ENCODE results near the gene CPLX1.

CPLX1 gene

GRCh38 chr4:796206-796605 is 29.7 kb downstream of the CPLX1 start:
- no peak overlapping the region for H3K27ac ChIP-seq
- no peak overlapping the region for H3K4me3 ChIP-seq

- no peak overlapping the region for H3K27ac ChIP-seq
- H3K4me3 ChIP-seq = peak overlapping the region in 1 of 7 experiments; percentile 26
These were observed 30.2 kb downstream of the CPLX1 start for GRCh38 chr4:795726-796119.

GRCh38 chr4:794900-795725 is 30.8 kb downstream of the CPLX1 start:
- Histone ChIP-seq H3K4me3 (peak overlapping the region in 3 of 7 experiments; percentile 17 to 26 (median 20)), H3K27ac (no peak overlapping the region)

GRCh38 chr4:793941-794621 is 31.8 kb downstream of the CPLX1 start:
- no peak overlapping the region for H3K27ac ChIP-seq
- H3K4me3 ChIP-seq = no peak overlapping the region

GRCh38 chr4:793093-793861 is 32.7 kb downstream of the CPLX1 start:
- Histone ChIP-seq H3K4me3 (no peak overlapping the region), H3K27ac (no peak overlapping the region)

- no peak overlapping the region for H3K27ac ChIP-seq
- peak overlapping the region in 4 of 7 experiments; percentile 12 to 32 (median 20) for H3K4me3 ChIP-seq
These were observed 33.3 kb downstream of the CPLX1 start for GRCh38 chr4:792626-793092.

GRCh38 chr4:791898-792625 is 33.9 kb downstream of the CPLX1 start:
- H3K27ac ChIP-seq = no peak overlapping the region
- H3K4me3 ChIP-seq = peak overlapping the region in 4 of 7 experiments; percentile 12 to 32 (median 20)

- H3K27ac ChIP-seq = no peak overlapping the region
- H3K4me3 ChIP-seq = no peak overlapping the region
These were observed 34.6 kb downstream of the CPLX1 start for GRCh38 chr4:791252-791897.

- Histone ChIP-seq H3K4me3 (no peak overlapping the region), H3K27ac (no peak overlapping the region)
These were observed 35.5 kb downstream of the CPLX1 start for GRCh38 chr4:790466-790820.

GRCh38 chr4:789571-790465 is 36.1 kb downstream of the CPLX1 start:
- Histone ChIP-seq H3K27ac (no peak overlapping the region), H3K4me3 (no peak overlapping the region)

- no peak overlapping the region for H3K4me3 ChIP-seq
- H3K27ac ChIP-seq = no peak overlapping the region
These were observed 37.2 kb downstream of the CPLX1 start for GRCh38 chr4:788636-789297.

GRCh38 chr4:788006-788635 is 37.8 kb downstream of the CPLX1 start:
- no peak overlapping the region for H3K27ac ChIP-seq

GRCh38 chr4:787561-787981 is 38.4 kb downstream of the CPLX1 start:
- Histone ChIP-seq H3K27ac (peak overlapping the region in 6 of 21 experiments; percentile 9 to 71 (median 52)), H3K4me3 (no peak overlapping the region)

More at GRCh38 chr4:788006-788635, 37.8 kb downstream of the CPLX1 start:
- no peak overlapping the region for H3K4me3 ChIP-seq

GRCh38 chr4:786861-787300 is 39.0 kb downstream of the CPLX1 start:
- Histone ChIP-seq H3K4me3 (peak overlapping the region in 5 of 7 experiments; percentile 20 to 40 (median 21)), H3K27ac (peak overlapping the region in 15 of 21 experiments; percentile 13 to 76 (median 68))

GRCh38 chr4:786074-786741 is 39.7 kb downstream of the CPLX1 start:
- H3K27ac ChIP-seq = peak overlapping the region in 17 of 21 experiments; percentile 13 to 76 (median 65)

More at GRCh38 chr4:786074-786741, 39.7 kb downstream of the CPLX1 start:
- peak overlapping the region; percentile 18 to 40 (median 21) for H3K4me3 ChIP-seq

All from skin epidermis (tissue), 12 donors.